MCF 10A (cell line): ENCODE measurements around the gene BABAM1. TPM values are rescaled to one million over a fixed set of nuclear protein-coding genes. Genes with fewer than 3 reads are reported as not detected.

ENCODE experiments used
- BruUV-seq: library from RNA; stranded (reverse); fragments of 400-500 nt; replicated peaks from 2 replicates; lab custom pipeline; 2021; lab: Mats Ljungman, UMichigan
- CTCF ChIA-PET: fragments of 300-600 bp; sonication (Branson Sonifier 250); formaldehyde crosslinking; extraction: SDS; loops from one replicate; lab custom pipeline; 2021; ENCODE audit warnings: antibody characterized with exemption, inconsistent platforms; lab: Yijun Ruan, JAX
- POLR2A ChIA-PET: fragments of 300-600, 350-650 bp; sonication (Branson Sonifier 250); formaldehyde crosslinking; extraction: SDS; loops from one replicate; lab custom pipeline; 2020; ENCODE audit warnings: antibody characterized with exemption, inconsistent platforms; lab: Yijun Ruan, JAX
- DNase-seq: peaks from one replicate; pipeline ENCODE4 v3.0.0-alpha.2; 2018; ENCODE audit not compliant: unreplicated experiment
- H3K27ac Mint-ChIP-seq: one replicate; pipeline ENCODE4 v1.8.0; 2022; ENCODE audit warnings: mild to moderate bottlenecking, low read depth, mixed read lengths; ENCODE audit not compliant: unreplicated experiment
- H3K27me3 Mint-ChIP-seq: one replicate; pipeline ENCODE4 v1.8.0; 2022; ENCODE audit warnings: mixed read lengths; ENCODE audit not compliant: insufficient read depth, unreplicated experiment
- H3K36me3 Mint-ChIP-seq: one replicate; pipeline ENCODE4 v1.8.0; 2022; ENCODE audit warnings: mild to moderate bottlenecking, moderate library complexity, mixed read lengths; ENCODE audit not compliant: insufficient read depth, unreplicated experiment
- H3K4me1 Mint-ChIP-seq: one replicate; pipeline ENCODE4 v1.8.0; 2022; ENCODE audit warnings: mixed read lengths; ENCODE audit not compliant: insufficient read depth, unreplicated experiment
- H3K4me3 Mint-ChIP-seq: one replicate; pipeline ENCODE4 v1.8.0; 2022; ENCODE audit warnings: mild to moderate bottlenecking, moderate library complexity, mixed read lengths; ENCODE audit not compliant: unreplicated experiment
- H3K9me3 Mint-ChIP-seq: one replicate; pipeline ENCODE4 v1.8.0; 2022; ENCODE audit warnings: mixed read lengths; ENCODE audit not compliant: unreplicated experiment
- CTCF ChIP-seq: fragments of 200-600 bp; IDR thresholded peaks from one replicate; pipeline ENCODE4 v1.8.0; 2022; ENCODE audit warnings: antibody characterized with exemption, mild to moderate bottlenecking; ENCODE audit not compliant: unreplicated experiment
- intact Hi-C: fragments of 100-400 bp; cut with micrococcal nuclease; formaldehyde crosslinking; loops from 2 replicates; pipeline ENCODE4 v1.14.1; 2022
- total RNA-seq: library from RNA; stranded (reverse); gene quantifications from 2 replicates; pipeline ENCODE4 v1.2.3, GENCODE V29; 2022

The BABAM1 gene
- total RNA-seq, 1 experiment from 2014 or later, result 96.1 TPM

- BruUV-seq, result no TSS peak
- peak within 1 kb of the TSS; percentile 61 for H3K4me3 Mint-ChIP-seq
- DNase-seq, result no peak
- intact Hi-C loops, result loop anchor here (1.0 to 5.0 kb wide), 3 partner anchors 76 to 504 kb away; no protein-coding TSS in a partner anchor
- H3K27ac Mint-ChIP-seq, result no peak within 1 kb of the TSS
- TF ChIP-seq CTCF, result no peak
- POLR2A ChIA-PET, result interaction anchor here (3.3 kb wide), 1 partner anchor 14 kb away, joined by 13 read pairs; the partner anchor contains the start of gene BABAM1
- H3K9me3 Mint-ChIP-seq, result no peaks in the 10 kb centered on the region
- H3K27me3 Mint-ChIP-seq, result no peaks in the 10 kb centered on the region
- H3K36me3 Mint-ChIP-seq, result peaks cover 9% of the 10 kb centered on the region
- CTCF ChIA-PET, result interaction anchor here (0.6 to 5.6 kb wide), 15 partner anchors 8 to 312 kb away, joined by 3 to 44 read pairs (median 4); partner anchors contain the start of gene BABAM1
- H3K4me1 Mint-ChIP-seq, result no peaks in the 10 kb centered on the region
Measured at GRCh38 chr19:17281391-17282304, 14.4 kb downstream of the BABAM1 start, which contains the start of gene ANKLE1. ANKLE1 (plus strand) TSS chr19:17281901; CDS start chr19:17281921, 20 bp downstream.

- intact Hi-C loops, result loop anchor here (1.0 to 5.0 kb wide), 3 partner anchors 77 to 505 kb away; no protein-coding TSS in a partner anchor
- CTCF ChIA-PET, result interaction anchor here (0.6 to 5.6 kb wide), 20 partner anchors 9 to 563 kb away, joined by 3 to 44 read pairs (median 4); partner anchors contain the start of genes BABAM1 and NWD1
- TF ChIP-seq CTCF, result peak; percentile 88
- Mint-ChIP-seq H3K36me3 (peaks cover 1% of the 10 kb centered on the region), H3K27me3 (no peaks in the 10 kb centered on the region), H3K27ac (no peak overlapping the region), H3K9me3 (no peaks in the 10 kb centered on the region), H3K4me3 (peak overlapping the region; percentile 61), H3K4me1 (no peaks in the 10 kb centered on the region)
- peak; percentile 88 for DNase-seq
- POLR2A ChIA-PET, result interaction anchor here (0.6 to 1.2 kb wide), 2 partner anchors 177 to 206 kb away, joined by 3 to 4 read pairs; no protein-coding TSS in a partner anchor
- no TSS peak for BruUV-seq
Measured at GRCh38 chr19:17282488-17283125, 15.4 kb downstream of the BABAM1 start.

- no peaks in the 10 kb centered on the region for H3K27me3 Mint-ChIP-seq
- ChIA-PET POLR2A (interaction anchor here (0.6 to 1.7 kb wide), 3 partner anchors 10 to 207 kb away, joined by 3 to 4 read pairs (median 3); no protein-coding TSS in a partner anchor), CTCF (interaction anchor here (0.6 to 5.6 kb wide), 19 partner anchors 9 to 416 kb away, joined by 3 to 44 read pairs (median 4); partner anchors contain the start of gene BABAM1)
- no peaks in the 10 kb centered on the region for H3K4me1 Mint-ChIP-seq
- TF ChIP-seq CTCF, result no peak
- intact Hi-C loops, result loop anchor here (5.0 kb wide), 1 partner anchor 506 kb away; no protein-coding TSS in a partner anchor
- no peak overlapping the region for H3K27ac Mint-ChIP-seq
- no peaks in the 10 kb centered on the region for H3K36me3 Mint-ChIP-seq
- BruUV-seq, result no TSS peak
- H3K9me3 Mint-ChIP-seq, result no peaks in the 10 kb centered on the region
- no peak for DNase-seq
- no peak overlapping the region for H3K4me3 Mint-ChIP-seq
Measured at GRCh38 chr19:17283504-17283996, 16.3 kb downstream of the BABAM1 start.
